OCI-LY3 (cell line): ENCODE data around the gene CHRM4.

Experiments used
- H2AFZ ChIP-seq: fragments of 200-600, 300-600 bp; shearing (Covaris generic); 2 replicates; pipeline ENCODE4 v1.6.0; 2014; ENCODE audit warnings: antibody characterized with exemption, low read depth, low read length
- H3K27ac ChIP-seq: fragments of 200-600, 300-600 bp; sonication (generic); 2 replicates; pipeline ENCODE4 v1.5.1; 2014; ENCODE audit warnings: mild to moderate bottlenecking, low read length, moderate library complexity, mixed read lengths
- H3K27me3 ChIP-seq: fragments of 200-600, 300-600 bp; sonication (generic); 2 replicates; pipeline ENCODE4 v1.6.1; 2014; ENCODE audit warnings: low read depth, low read length, mixed read lengths
- H3K36me3 ChIP-seq: fragments of 200-600, 300-600 bp; sonication (generic); replicated peaks from 2 replicates; pipeline ENCODE3; 2014; ENCODE audit warnings: low read depth, low read length, mixed read lengths
- H3K4me1 ChIP-seq: fragments of 300-600, 200-600 bp; sonication (generic); 2 replicates; pipeline ENCODE4 v1.6.1; 2014; ENCODE audit warnings: low read length, mixed read lengths
- H3K4me2 ChIP-seq: fragments of 200-600, 300-600 bp; sonication (generic); 2 replicates; pipeline ENCODE4 v1.6.1; 2014; ENCODE audit warnings: low read length, mixed read lengths
- H3K4me3 ChIP-seq: fragments of 300-600, 200-600 bp; sonication (generic); 2 replicates; pipeline ENCODE4 v1.5.1; 2014; ENCODE audit warnings: antibody characterized with exemption, mild to moderate bottlenecking, low read length, moderate library complexity
- H3K79me2 ChIP-seq: fragments of 300-600, 200-600 bp; shearing (Covaris generic); 2 replicates; pipeline ENCODE4 v1.6.1; 2014; ENCODE audit warnings: mild to moderate bottlenecking, low read length, mixed read lengths
- H3K9ac ChIP-seq: fragments of 300-600, 200-600 bp; shearing (Covaris generic); 2 replicates; pipeline ENCODE4 v1.6.0; 2014; ENCODE audit warnings: mild to moderate bottlenecking, low read length, moderate library complexity
- H3K9me3 ChIP-seq: fragments of 200-600, 300-600 bp; shearing (Covaris generic); 2 replicates; pipeline ENCODE4 v1.6.1; 2014; ENCODE audit warnings: low read length, mixed read lengths; ENCODE audit not compliant: insufficient read depth
- H4K20me1 ChIP-seq: fragments of 200-600, 300-600 bp; sonication (generic); 2 replicates; pipeline ENCODE4 v1.6.1; 2016; ENCODE audit warnings: low read length, mixed read lengths; ENCODE audit not compliant: insufficient read depth
- CTCF ChIP-seq: fragments of 200-600, 300-600 bp; sonication (generic); IDR thresholded peaks from 2 replicates; pipeline ENCODE4 v1.5.1; 2014; ENCODE audit warnings: antibody characterized with exemption, low read length, low read depth
- EZH2phosphoT487 ChIP-seq: fragments of 200-600 bp; shearing (Covaris generic); IDR thresholded peaks from 2 replicates; pipeline ENCODE4 v1.6.1; 2018; ENCODE audit warnings: antibody characterized with exemption, mixed run types, low read depth

The CHRM4 gene

GRCh38 chr11:46359953-46360352, 31.6 kb downstream of the CHRM4 start:
- peaks cover 9% of the 10 kb centered on the region for H4K20me1 ChIP-seq
- peaks cover 51% of the 10 kb centered on the region for H3K79me2 ChIP-seq
- no peaks in the 10 kb centered on the region for H3K27me3 ChIP-seq
- no peak overlapping the region for H2AFZ ChIP-seq
- TF ChIP-seq EZH2phosphoT487 (no peak), CTCF (no peak)
- H3K4me1 ChIP-seq, result peaks cover 14% of the 10 kb centered on the region
- no peak overlapping the region for H3K4me2 ChIP-seq
- no peak overlapping the region for H3K27ac ChIP-seq
- H3K36me3 ChIP-seq, result peaks cover 3% of the 10 kb centered on the region
- H3K9ac ChIP-seq, result no peak overlapping the region
- H3K4me3 ChIP-seq, result no peak overlapping the region
- no peaks in the 10 kb centered on the region for H3K9me3 ChIP-seq

- Histone ChIP-seq H3K4me1 (peaks cover 14% of the 10 kb centered on the region), H3K36me3 (peaks cover 3% of the 10 kb centered on the region), H3K9me3 (no peaks in the 10 kb centered on the region), H3K4me2 (no peak overlapping the region), H3K79me2 (peaks cover 63% of the 10 kb centered on the region), H2AFZ (no peak overlapping the region), H3K9ac (no peak overlapping the region), H3K27me3 (no peaks in the 10 kb centered on the region), H4K20me1 (peaks cover 9% of the 10 kb centered on the region), H3K27ac (no peak overlapping the region), H3K4me3 (no peak overlapping the region)
- TF ChIP-seq CTCF, result no peak
- no peak for TF ChIP-seq EZH2phosphoT487
These were observed 34.1 kb downstream of the CHRM4 start for GRCh38 chr11:46357483-46357936.

- peaks cover 9% of the 10 kb centered on the region for H4K20me1 ChIP-seq
- no peak overlapping the region for H3K4me3 ChIP-seq
- H2AFZ ChIP-seq, result no peak overlapping the region
- no peaks in the 10 kb centered on the region for H3K27me3 ChIP-seq
- peaks cover 63% of the 10 kb centered on the region for H3K79me2 ChIP-seq
- no peak overlapping the region for H3K9ac ChIP-seq
- no peak overlapping the region for H3K27ac ChIP-seq
- H3K9me3 ChIP-seq, result no peaks in the 10 kb centered on the region
- TF ChIP-seq CTCF (no peak), EZH2phosphoT487 (no peak)
- peaks cover 3% of the 10 kb centered on the region for H3K36me3 ChIP-seq
- H3K4me2 ChIP-seq, result no peak overlapping the region
- H3K4me1 ChIP-seq, result peaks cover 14% of the 10 kb centered on the region
These were observed 34.6 kb downstream of the CHRM4 start for GRCh38 chr11:46356924-46357482.

- peaks cover 77% of the 10 kb centered on the region for H3K79me2 ChIP-seq
These were observed 37.9 kb downstream of the CHRM4 start for GRCh38 chr11:46353698-46354097.

More at GRCh38 chr11:46353698-46354097, 37.9 kb downstream of the CHRM4 start:
- Histone ChIP-seq H3K27ac (no peak overlapping the region), H3K36me3 (peaks cover 6% of the 10 kb centered on the region), H3K4me2 (no peak overlapping the region), H3K9me3 (no peaks in the 10 kb centered on the region), H3K9ac (no peak overlapping the region), H2AFZ (no peak overlapping the region), H3K4me3 (no peak overlapping the region), H3K4me1 (peaks cover 6% of the 10 kb centered on the region), H4K20me1 (peaks cover 9% of the 10 kb centered on the region), H3K27me3 (no peaks in the 10 kb centered on the region)
- TF ChIP-seq CTCF, result no peak
- TF ChIP-seq EZH2phosphoT487, result no peak
